Astrocyte (in vitro differentiated cells and primary cell): Measurements from ENCODE around the gene VDAC2. TPM values are rescaled to one million over a fixed set of nuclear protein-coding genes. Genes with fewer than 3 reads are reported as not detected.
"Not testable (repeated sequence)": the region's sequence is repeated elsewhere in the genome, so short reads cannot be mapped to it uniquely, and the experiment has no call there.

Experiments
- DNase-seq: peaks from one replicate; pipeline ENCODE4 v3.0.0-alpha.2; 2010; ENCODE audit warnings: low read depth
- FAIRE-seq: peaks from 2 replicates; lab custom pipeline; 2011; peaks lifted over from hg19 to GRCh38; lab: Jason Lieb, UNC
- H2AFZ ChIP-seq: 2 replicates; pipeline ENCODE4 v1.6.0; 2012; ENCODE audit warnings: low read depth, low read length, inconsistent platforms
- H3K27ac ChIP-seq: 2 replicates; pipeline ENCODE4 v1.5.1; 2011; ENCODE audit warnings: low read depth, low read length, inconsistent platforms
- H3K27me3 ChIP-seq: 2 replicates; pipeline ENCODE4 v1.6.0; 2011; ENCODE audit warnings: low read length, inconsistent platforms; ENCODE audit not compliant: insufficient read depth
- H3K36me3 ChIP-seq: 2 replicates; pipeline ENCODE4 v1.5.1; 2011; ENCODE audit warnings: low read length, inconsistent platforms; ENCODE audit not compliant: insufficient read depth
- H3K4me1 ChIP-seq: 2 replicates; pipeline ENCODE4 v1.5.1; 2011; ENCODE audit warnings: low read length, inconsistent platforms; ENCODE audit not compliant: insufficient read depth
- H3K4me2 ChIP-seq: 2 replicates; pipeline ENCODE4 v1.6.0; 2012; ENCODE audit warnings: low read length, inconsistent platforms
- H3K4me3 ChIP-seq: 2 replicates; pipeline ENCODE4 v1.5.1; 2011; ENCODE audit warnings: low read depth, mild to moderate bottlenecking, low read length, inconsistent platforms; ENCODE audit not compliant: insufficient read depth
- H3K79me2 ChIP-seq: 2 replicates; pipeline ENCODE4 v1.6.0; 2012; ENCODE audit warnings: mild to moderate bottlenecking, low read length, inconsistent platforms; ENCODE audit not compliant: insufficient read depth
- H3K9ac ChIP-seq: 2 replicates; pipeline ENCODE4 v1.6.0; 2012; ENCODE audit warnings: mild to moderate bottlenecking, low read length, inconsistent platforms
- H3K9me3 ChIP-seq: 2 replicates; pipeline ENCODE4 v1.5.1; 2012; ENCODE audit warnings: low read depth, mild to moderate bottlenecking, low read length, inconsistent platforms; ENCODE audit not compliant: insufficient read depth
- H4K20me1 ChIP-seq: 2 replicates; pipeline ENCODE4 v1.6.0; 2012; ENCODE audit warnings: low read length, inconsistent platforms; ENCODE audit not compliant: insufficient read depth
- H3K27ac Mint-ChIP-seq: one replicate; pipeline ENCODE4 v1.8.0; 2021; ENCODE audit warnings: mild to moderate bottlenecking, mixed read lengths; ENCODE audit not compliant: unreplicated experiment
- H3K27me3 Mint-ChIP-seq: one replicate; pipeline ENCODE4 v1.8.0; 2021; ENCODE audit warnings: low read depth, mixed read lengths; ENCODE audit not compliant: unreplicated experiment
- H3K36me3 Mint-ChIP-seq: one replicate; pipeline ENCODE4 v1.8.0; 2021; ENCODE audit warnings: low read depth, mixed read lengths; ENCODE audit not compliant: unreplicated experiment
- H3K4me1 Mint-ChIP-seq: one replicate; pipeline ENCODE4 v1.8.0; 2021; ENCODE audit warnings: low read depth, mixed read lengths; ENCODE audit not compliant: unreplicated experiment
- H3K4me3 Mint-ChIP-seq: one replicate; pipeline ENCODE4 v1.8.0; 2021; ENCODE audit warnings: mild to moderate bottlenecking, moderate library complexity, mixed read lengths; ENCODE audit not compliant: unreplicated experiment
- H3K9me3 Mint-ChIP-seq: one replicate; pipeline ENCODE4 v1.8.0; 2021; ENCODE audit warnings: mild to moderate bottlenecking, mixed read lengths; ENCODE audit not compliant: unreplicated experiment
- CTCF ChIP-seq: IDR thresholded peaks from 2 replicates; pipeline ENCODE4 v1.5.1; 2011; ENCODE audit warnings: low read depth, mild to moderate bottlenecking, inconsistent platforms, low read length, moderate library complexity; ENCODE audit not compliant: insufficient read depth
- EZH2 ChIP-seq: IDR thresholded peaks from 2 replicates; pipeline ENCODE4 v1.6.1; 2012; ENCODE audit warnings: mild to moderate bottlenecking, low read length, inconsistent platforms; ENCODE audit not compliant: insufficient read depth
- total RNA-seq: library from RNA; stranded (reverse); gene quantifications from 2 replicates; pipeline ENCODE4 v1.2.1, GENCODE V29; 2021

The VDAC2 gene
- total RNA-seq, 1 donor from 2014 or later = 373 TPM

- peaks cover 15% of the 10 kb centered on the region for H3K4me1 ChIP-seq
- H3K27me3 ChIP-seq = no peaks in the 10 kb centered on the region
- H3K27me3 Mint-ChIP-seq = no peaks in the 10 kb centered on the region
- H3K36me3 Mint-ChIP-seq = peaks cover 4% of the 10 kb centered on the region
- no peak overlapping the region for H3K4me3 Mint-ChIP-seq
- TF ChIP-seq EZH2 = no peak
- TF ChIP-seq CTCF = no peak
- H3K4me2 ChIP-seq = peak overlapping the region; percentile 34
- no peak overlapping the region for H3K27ac Mint-ChIP-seq
- H4K20me1 ChIP-seq = no peaks in the 10 kb centered on the region
- H3K36me3 ChIP-seq = no peaks in the 10 kb centered on the region
- H3K4me3 ChIP-seq = no peak overlapping the region
- peaks cover 21% of the 10 kb centered on the region for H3K4me1 Mint-ChIP-seq
- H3K9ac ChIP-seq = no peak overlapping the region
- H3K79me2 ChIP-seq = no peaks in the 10 kb centered on the region
- no peaks in the 10 kb centered on the region for H3K9me3 Mint-ChIP-seq
- DNase-seq = peak; percentile 90
- H3K9me3 ChIP-seq = no peaks in the 10 kb centered on the region
- H3K27ac ChIP-seq = no peak overlapping the region
- H2AFZ ChIP-seq = no peak overlapping the region
- no peak for FAIRE-seq
Measured at GRCh38 chr10:75195035-75195763, 15.4 kb upstream of the VDAC2 start.

GRCh38 chr10:75197066-75197465, 13.5 kb upstream of the VDAC2 start:
- Mint-ChIP-seq H3K9me3 (no peaks in the 10 kb centered on the region), H3K27me3 (no peaks in the 10 kb centered on the region), H3K4me3 (no peak overlapping the region), H3K27ac (no peak overlapping the region), H3K36me3 (peaks cover 5% of the 10 kb centered on the region), H3K4me1 (peaks cover 17% of the 10 kb centered on the region)
- Histone ChIP-seq H2AFZ (no peak overlapping the region), H3K79me2 (no peaks in the 10 kb centered on the region), H3K4me2 (no peak overlapping the region), H3K27ac (no peak overlapping the region), H3K4me1 (peaks cover 10% of the 10 kb centered on the region), H3K36me3 (no peaks in the 10 kb centered on the region), H4K20me1 (no peaks in the 10 kb centered on the region), H3K9ac (no peak overlapping the region), H3K9me3 (no peaks in the 10 kb centered on the region), H3K27me3 (no peaks in the 10 kb centered on the region), H3K4me3 (no peak overlapping the region)
- FAIRE-seq = no peak
- TF ChIP-seq CTCF (no peak), EZH2 (no peak)
- no peak for DNase-seq

GRCh38 chr10:75197906-75198305, 12.7 kb upstream of the VDAC2 start:
- no peaks in the 10 kb centered on the region for H3K9me3 Mint-ChIP-seq
- Histone ChIP-seq H3K27me3 (no peaks in the 10 kb centered on the region), H3K9me3 (no peaks in the 10 kb centered on the region), H3K4me3 (no peak overlapping the region), H4K20me1 (no peaks in the 10 kb centered on the region), H3K36me3 (no peaks in the 10 kb centered on the region), H3K4me2 (no peak overlapping the region), H3K4me1 (peaks cover 12% of the 10 kb centered on the region), H3K27ac (no peak overlapping the region), H3K79me2 (no peaks in the 10 kb centered on the region), H2AFZ (no peak overlapping the region), H3K9ac (no peak overlapping the region)
- H3K27ac Mint-ChIP-seq = peak overlapping the region; percentile 71
- H3K4me1 Mint-ChIP-seq = peaks cover 24% of the 10 kb centered on the region
- no peak overlapping the region for H3K4me3 Mint-ChIP-seq
- H3K36me3 Mint-ChIP-seq = peaks cover 7% of the 10 kb centered on the region
- TF ChIP-seq EZH2 = no peak
- no peak for TF ChIP-seq CTCF
- FAIRE-seq (no peak), DNase-seq (no peak)
- no peaks in the 10 kb centered on the region for H3K27me3 Mint-ChIP-seq

- not testable (repeated sequence) for FAIRE-seq, H3K9me3 Mint-ChIP-seq
Measured at GRCh38 chr10:75199949-75200348, 10.6 kb upstream of the VDAC2 start.

More at GRCh38 chr10:75199949-75200348, 10.6 kb upstream of the VDAC2 start:
- not testable (repeated sequence) for H2AFZ ChIP-seq, H3K27me3 ChIP-seq, H3K4me2 ChIP-seq, H3K79me2 ChIP-seq, H3K4me3 Mint-ChIP-seq, DNase-seq, H3K27me3 Mint-ChIP-seq, H3K27ac Mint-ChIP-seq, H3K36me3 Mint-ChIP-seq, H3K4me3 ChIP-seq, H3K36me3 ChIP-seq, H3K27ac ChIP-seq, H3K9me3 ChIP-seq, H4K20me1 ChIP-seq, H3K9ac ChIP-seq
- H3K4me1 Mint-ChIP-seq = peaks cover 26% of the 10 kb centered on the region
- H3K4me1 ChIP-seq = peaks cover 15% of the 10 kb centered on the region
